HG03460 (cell line): ENCODE results near the gene ANK2.

ENCODE experiments used
- ATAC-seq: cut with Tn5 transposase; IDR thresholded peaks from one replicate; pipeline ENCODE4 v1.9.1; 2021; ENCODE audit not compliant: unreplicated experiment

The ANK2 gene

DNA sequence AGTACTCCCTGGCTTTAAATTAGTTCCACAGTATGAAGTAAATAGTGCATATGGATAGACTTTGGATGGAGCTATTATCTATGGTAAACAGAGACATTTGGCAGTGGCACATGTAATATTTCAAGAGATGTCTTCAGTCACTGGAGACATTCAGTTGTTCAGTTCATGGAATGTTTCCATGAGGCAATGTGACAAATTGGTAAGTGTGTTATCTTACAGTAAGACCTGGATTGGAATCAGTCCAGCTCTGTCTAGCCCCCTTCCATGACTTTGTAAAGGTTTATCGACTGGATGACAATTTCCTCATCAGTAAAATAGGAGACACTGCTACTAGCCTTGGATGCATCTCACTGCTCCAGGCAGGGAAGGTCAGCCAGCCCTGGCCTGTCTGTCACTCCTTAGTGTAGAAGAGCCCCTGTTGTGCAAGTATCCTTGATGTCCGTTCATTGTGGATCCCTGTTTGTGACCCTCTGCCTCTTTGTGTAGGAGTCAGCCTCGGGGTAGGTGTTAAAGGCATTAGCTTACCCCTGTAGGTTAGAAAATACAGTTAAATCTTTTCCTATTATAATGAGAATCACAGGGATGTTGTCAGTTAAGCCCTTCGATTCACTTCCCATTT is 335.9 kb downstream of the ANK2 start:
- no peak for ATAC-seq

DNA sequence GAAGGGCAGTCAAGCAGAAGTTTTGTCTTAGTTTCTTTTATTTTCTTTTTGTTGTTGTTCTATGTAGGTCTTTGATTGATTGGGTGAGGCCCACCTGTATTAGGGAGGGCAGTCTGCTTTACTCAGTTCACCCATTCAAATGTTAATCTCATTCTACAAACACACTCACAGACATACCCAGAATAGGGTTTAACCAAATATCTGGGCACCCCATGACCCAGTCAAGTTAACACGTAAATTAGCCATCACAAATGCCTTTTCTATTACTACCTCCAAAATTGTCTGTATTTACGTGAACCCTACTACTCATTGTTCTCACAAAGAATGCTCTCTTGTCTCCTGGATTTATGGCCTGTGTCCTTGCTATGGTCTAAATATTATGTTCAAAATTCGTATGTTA is 339.7 kb downstream of the ANK2 start:
- ATAC-seq, result no peak

DNA sequence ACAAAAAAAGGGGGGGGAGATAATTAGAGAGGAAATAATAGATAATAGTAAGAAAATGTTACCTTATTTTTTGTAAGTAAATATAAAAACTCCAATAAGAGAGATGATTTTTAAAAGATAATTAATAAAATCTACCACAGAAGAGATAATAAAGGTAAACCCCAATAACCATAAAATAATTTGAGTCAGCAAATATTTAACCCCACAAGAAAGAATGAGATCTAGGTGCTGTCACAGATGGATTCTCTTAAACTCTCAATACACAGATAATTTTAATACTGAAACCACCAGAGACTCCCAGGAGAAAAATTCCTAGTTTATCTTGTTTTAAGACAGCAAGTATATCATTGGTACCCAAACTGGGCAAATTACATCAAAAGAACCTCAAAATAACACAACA is 341.4 kb downstream of the ANK2 start:
- no peak for ATAC-seq

DNA sequence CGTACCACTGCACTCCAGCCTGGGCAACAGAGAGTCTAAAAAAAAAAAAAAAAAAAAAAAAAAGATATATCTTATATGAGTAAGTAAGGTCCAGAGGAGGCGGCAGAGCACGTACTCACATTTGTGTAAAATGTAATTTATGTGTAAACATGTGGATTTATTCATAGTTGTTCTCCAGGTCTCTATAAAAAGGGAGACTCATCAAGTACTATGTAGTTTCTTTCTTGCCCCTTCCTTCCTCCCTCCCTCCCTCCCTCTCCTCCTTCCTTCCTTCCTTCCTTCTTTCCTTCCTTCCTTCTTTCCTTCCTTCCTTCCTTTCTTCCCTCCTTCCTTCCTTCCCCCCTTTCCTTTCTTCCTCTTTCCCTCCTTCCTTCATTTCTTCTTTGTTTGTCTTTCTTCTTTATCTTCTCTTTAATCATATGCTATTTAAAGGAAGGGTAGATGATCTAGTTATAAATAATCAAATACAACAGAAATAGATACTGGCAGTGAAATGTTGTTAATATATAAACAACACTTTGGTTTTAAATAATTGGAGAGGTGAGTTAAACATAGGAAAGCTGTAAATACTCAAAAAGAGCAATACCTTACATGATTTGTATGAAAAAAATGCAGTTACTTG is 344.8 kb downstream of the ANK2 start:
- ATAC-seq, result no peak

DNA sequence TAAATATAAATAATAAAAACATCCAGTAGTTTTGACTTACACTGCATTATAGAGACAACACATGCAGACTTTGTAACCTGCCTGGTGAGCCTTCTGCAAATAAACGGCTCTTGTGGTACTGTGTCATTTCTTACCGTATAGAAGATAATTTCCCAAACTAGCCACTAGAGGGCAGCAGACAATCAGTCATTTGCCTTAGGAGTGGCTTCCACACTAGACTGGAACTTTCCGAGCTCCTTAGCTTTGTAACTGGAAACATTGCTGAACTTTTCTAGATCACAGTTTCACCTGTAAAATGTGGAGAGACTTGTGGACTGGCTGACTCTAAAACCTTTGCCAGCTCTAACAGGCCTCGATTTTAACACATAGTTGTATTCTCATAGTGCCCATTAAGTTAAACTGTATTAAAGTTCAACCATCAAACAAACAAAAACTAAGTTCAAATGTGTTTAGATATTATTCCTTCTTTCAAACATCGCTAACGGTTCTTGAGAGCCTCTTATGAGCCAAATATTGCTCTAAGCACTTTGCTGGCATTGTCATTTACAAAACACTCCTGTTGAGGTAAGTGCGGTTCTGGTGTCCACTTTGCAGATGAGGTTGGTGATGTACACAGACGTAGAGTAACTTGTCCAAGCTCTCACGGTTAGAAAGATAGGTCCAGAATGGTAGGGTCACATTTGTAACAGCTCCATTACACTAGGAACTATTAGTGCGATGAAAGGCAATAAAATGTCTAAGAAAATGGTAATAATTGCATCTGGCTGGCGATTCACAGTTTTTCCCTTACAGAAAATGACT is 345.5 kb downstream of the ANK2 start:
- ATAC-seq, result peak; percentile 94

DNA sequence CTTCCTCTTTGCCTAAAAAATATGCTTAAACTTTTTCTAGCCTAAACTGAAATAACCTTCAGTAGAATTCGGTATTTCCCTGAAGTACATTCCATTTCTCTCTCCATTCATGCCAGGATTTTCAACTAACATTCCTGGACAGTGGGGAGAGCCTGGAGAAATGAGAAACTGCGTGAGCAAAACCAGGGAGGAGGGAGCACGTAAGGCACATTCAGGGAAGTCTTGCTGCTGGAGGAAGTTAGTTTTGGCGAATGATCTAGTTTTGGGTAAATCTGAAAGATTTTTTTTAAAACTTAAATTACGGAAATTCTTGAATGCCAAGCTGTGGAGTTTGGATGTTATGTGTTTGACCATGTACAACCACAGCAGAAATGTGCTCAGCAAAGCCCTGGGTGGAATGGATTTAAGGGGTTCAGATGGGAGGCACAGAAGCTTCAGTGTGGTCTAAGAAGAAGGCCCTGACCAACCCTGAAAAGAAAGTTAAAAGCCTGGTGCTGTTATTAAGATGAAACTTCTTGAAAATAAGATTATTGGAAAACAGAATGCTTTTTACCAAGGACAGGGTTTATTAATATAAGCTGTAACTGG is 347.8 kb downstream of the ANK2 start:
- no peak for ATAC-seq

DNA sequence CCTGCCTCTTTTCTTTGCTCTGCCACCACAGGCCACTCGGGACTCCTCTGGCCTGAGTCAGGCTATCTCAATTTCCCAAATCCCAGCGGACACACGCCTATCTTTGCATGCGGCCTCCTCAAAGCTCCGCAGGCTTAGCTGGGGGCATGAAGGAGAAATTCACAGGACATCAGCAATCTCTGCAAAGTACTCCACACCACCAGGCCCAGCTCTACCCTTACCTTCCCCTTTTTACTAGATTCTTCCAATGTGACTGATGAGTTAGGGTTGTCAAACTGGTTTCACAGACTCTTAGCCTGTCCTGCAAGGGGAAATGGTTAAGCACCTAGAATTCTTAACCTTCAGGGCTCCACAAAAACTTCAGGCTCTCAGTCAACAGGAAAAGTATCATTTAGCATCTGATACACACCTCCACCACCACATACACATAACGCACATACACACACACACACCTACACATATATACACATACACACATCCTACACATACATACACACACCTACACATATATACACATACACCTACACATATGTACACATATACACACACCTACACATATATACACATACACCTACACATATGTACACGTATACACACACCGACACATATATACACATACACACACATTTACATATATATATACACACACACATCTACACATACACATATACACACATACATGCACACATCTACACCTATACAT is 349.1 kb downstream of the ANK2 start:
- ATAC-seq, result no peak

DNA sequence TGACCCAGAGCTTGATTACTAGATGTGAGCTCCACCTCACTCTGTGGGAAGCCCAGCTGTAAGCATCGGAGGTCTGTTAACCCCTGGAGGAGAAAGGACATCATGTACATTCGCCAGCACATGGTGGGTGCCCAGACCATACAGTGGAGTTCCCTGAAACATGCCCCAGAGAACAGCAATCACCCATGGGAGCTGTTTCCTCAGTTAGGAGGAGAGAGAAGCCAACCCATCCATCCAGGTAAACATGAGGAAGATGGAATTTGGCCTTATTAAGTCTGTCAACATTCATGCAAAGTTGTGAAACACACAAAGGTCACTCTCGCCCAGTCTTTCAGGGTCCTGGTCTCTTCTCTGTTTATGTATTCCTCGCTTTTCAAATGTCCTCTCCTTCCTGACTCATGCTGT is 354.7 kb downstream of the ANK2 start:
- no peak for ATAC-seq

DNA sequence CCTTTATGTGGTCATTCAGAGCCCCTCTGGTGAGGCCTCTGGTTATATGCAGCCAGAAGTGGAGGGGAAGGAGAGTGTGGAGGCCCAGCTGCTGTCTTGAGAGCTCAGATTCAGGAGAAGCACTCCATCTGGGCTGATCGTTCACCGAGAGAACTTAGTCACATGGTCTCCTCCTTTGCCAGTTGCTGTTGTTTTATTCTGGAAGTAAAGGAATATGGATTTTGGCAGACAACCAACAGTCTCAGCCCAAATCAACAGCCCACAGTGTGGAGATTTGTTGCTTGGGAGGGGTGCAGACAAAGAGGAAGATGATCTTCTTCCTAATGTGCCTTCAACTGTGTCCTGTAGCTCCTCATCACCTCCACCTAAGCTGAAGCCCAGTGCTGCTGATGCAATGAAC is 355.4 kb downstream of the ANK2 start:
- no peak for ATAC-seq

DNA sequence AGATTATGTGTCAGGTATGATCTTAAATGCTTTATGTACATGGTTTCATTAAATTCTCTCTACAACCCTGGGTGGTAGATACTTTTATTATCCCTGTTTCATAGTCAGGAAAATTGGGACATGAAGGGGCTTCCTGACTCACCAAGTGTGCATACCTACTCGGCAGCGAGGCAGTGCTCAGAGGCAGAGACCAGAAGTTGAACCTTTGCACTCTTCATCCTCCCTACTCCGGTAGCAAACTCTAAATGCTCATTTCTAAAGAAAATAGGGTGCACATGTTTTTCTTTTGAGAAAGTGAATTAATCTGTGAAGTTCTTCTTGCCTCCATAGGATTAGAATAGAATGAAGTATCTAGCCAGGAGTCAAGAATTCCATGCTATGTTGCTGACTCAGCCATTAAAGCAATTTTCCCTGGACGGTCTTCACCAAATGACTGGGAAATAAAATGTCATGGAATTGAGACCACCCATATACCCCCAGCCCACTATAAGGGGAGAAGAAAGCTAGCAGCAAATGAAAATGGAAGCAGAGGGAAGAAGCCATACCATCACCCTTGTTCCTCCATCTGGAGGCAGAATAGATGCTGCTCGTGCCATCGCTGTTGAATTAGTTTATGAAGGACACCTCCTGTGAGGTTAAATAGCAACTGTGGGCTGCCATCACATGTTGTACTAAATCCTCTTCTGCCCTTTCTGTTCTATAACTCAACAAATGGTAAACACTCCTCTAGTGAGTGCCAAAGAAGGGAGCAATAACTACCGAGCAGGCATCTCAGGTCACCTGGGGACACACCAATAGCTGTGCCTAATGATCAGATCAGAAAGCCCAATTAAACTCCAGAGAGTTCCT is 356.6 kb downstream of the ANK2 start:
- ATAC-seq, result no peak

DNA sequence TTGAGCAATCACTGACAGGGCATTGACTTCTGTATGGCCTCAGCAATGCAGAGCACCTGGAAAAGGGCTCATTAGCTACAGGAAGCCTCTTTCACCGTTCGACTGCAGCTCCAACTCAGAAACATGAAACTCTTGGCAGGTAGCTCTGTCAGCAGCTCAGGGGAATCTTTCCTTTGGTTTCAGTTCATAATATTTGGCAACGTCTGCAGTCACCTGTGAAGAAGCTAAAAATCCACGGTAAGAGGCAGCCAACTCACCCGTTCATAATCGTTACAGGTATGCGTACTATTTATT is 357.2 kb downstream of the ANK2 start:
- no peak for ATAC-seq

DNA sequence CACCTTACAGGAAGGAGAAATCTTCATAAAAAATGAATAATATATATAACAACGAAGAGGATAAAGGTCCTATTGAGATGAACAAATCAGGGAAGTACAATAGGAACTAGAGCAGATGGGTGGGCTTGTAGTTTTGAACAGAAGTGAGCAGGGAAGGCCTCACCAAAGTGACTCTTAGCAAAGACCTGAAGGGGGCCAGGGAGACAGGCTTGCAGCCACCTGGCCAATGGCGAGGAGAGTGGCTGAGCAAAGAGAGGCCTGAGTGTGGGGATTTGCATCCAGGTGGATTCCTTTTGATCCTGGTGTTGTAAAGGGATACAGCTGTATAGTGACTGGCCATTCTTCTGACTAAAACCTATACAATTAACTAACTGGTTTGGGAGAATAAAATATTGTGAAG is 358.0 kb downstream of the ANK2 start:
- ATAC-seq, result no peak

DNA sequence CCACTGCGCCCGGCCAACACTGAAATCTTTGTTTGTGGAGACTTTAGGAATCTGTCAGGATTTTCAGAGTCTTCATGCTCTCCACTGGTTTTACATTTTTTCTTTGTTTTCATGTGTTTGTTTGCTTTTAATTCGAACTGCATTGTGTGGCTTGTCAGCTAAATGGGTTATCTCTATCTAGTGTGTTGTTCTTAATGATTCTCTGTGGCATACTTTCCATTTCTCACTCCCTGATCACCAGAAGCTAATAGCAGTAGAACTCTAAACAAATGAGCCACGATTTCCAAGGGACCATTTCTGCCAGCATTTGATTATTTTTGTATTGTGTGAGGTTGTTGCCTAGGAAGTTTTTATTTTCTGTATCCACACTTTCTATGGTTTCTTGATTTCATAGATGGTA is 359.7 kb downstream of the ANK2 start:
- no peak for ATAC-seq

DNA sequence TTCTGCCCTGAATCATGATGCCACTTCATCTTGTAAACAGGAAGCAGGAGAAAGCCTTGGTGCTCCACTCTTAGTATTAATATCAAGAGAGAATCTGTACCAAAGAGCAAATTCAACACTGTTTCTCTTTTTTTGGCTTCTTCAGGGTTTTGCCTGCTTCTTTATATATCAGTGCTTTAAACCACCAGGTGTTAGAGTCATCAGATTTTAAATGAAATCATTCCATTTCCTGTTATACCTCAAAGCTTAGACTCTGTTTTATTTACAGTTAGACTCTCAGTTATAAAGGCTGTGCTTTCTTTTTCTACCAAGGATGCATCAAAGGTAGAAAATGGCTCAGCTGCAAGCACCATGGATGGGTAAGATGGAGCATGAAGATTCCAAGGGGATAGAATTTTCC is 361.2 kb downstream of the ANK2 start:
- no peak for ATAC-seq

DNA sequence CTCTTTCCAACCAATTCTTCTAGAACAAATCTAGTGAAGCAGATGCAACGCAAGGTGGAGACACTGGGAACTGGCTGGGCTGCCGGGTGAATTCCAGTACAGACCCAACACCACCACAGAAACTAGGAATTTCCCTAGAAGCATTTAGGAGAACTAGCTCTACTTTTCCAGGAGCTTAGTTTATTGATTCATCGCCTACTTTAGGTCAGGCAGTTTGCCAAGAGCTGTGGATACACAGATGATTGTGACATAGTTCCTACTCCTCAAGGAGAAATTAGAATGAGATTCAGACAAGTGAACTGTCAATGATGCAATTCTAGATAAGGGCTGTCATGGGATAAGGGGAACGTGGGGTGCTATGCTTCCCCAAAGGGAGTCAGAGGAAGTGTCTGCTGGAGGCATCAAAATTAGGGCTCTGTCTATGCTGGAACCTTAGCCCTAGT is 362.1 kb downstream of the ANK2 start:
- no peak for ATAC-seq

DNA sequence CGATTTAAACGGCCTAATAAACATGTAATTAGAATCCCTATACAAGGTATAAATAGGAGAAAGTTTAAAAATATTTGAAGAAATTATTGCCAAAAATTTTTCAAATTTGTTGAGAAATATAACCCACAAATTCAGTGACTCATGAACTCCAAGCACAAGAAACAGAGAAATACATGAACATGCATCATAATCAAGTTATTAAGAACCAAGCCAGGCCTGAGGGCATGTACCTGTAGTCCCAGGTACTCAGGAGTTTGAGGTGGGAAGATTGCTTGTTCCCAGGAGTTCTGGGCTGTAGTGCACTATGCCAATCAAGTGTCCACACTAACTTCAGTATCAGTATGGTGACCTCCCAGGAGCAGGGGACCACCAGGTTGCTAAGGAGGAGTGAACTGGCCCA is 370.2 kb downstream of the ANK2 start:
- no peak for ATAC-seq

DNA sequence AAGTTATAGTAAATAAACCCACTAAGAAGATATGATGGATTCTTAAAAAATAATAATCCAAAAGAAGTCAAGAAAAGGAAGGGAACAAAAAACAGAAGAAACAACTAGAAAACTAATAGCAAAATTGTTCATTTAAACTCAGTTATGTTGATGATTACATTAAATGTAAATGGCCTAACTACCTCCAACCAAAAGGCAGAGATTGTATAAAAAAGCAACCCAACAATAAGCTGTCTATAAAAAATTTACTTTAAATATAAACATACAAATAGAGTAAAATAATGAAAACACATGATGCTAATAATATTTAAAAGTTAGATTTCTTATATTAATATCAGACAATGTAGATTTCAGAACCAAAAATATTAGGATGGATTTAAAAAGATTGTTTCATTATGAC is 371.5 kb downstream of the ANK2 start:
- no peak for ATAC-seq

DNA sequence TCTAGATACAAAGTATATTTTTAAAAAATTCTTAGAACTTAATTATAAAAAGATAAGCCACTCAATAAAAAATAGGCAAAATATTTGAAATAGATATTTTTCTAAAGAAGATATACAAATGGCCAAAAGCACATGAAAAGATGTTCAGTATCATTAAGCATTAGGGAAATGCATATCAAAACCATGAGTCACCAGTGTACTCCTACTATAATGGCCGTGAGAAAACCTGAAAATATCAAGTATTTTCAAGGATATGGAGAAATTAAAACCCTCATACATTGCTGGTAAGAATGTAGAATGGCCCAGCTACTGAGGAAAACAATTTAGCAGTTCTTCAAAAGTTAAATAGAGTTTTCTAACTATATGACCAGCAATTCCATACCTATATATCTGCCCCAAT is 374.2 kb downstream of the ANK2 start:
- ATAC-seq, result no peak

DNA sequence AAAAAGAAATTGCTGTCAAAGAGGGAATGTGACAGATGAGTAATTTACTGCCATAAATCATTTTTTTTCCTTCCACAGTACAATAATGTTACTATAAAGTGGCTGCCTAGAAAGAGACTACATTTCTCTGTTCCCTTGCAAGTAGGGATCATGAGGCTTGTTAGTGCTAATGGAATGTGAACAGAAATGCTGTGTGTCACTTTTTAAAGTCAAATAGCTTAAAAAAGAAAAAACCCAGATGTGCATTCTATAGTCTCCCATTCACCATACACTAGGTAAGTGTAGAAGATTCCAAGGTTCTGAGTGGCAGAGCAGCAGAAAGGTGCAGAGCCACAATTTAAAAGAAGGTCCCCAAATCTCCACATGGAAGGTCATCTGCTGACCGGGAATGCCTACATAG is 383.7 kb downstream of the ANK2 start:
- ATAC-seq, result no peak
